Fibroblast of the aortic adventitia (primary cell): Measurements from ENCODE around the gene MAL. TPM values are rescaled to one million over a fixed set of nuclear protein-coding genes. Genes with fewer than 3 reads are reported as not detected.

Source experiments
- DNase-seq: peaks from one replicate; pipeline ENCODE4 v3.0.0-alpha.2; 2010; ENCODE audit warnings: low read depth
- H3K4me3 ChIP-seq: 2 replicates; pipeline ENCODE4 v1.5.1; 2011; ENCODE audit warnings: low read depth, mild to moderate bottlenecking, control low read depth, low read length, moderate library complexity
- total RNA-seq: library from RNA; depleted of rRNA; stranded (reverse); fragments of >200 nt; gene quantifications from 2 replicates; pipeline ENCODE4 v1.2.3, GENCODE V29; 2012; ENCODE audit warnings: low replicate concordance
- TF ChIP-seq, protein P1 (sequence below): IDR thresholded peaks from 2 replicates; pipeline ENCODE4 v1.5.1; 2011; ENCODE audit warnings: mild to moderate bottlenecking, low read length, control low read depth, inconsistent platforms; ENCODE audit not compliant: insufficient read depth

The MAL gene
- total RNA-seq, 1 donor: not detected

GRCh38 chr2:95019572-95019971 lies 5.9 kb upstream of the MAL start:
- TF ChIP-seq, protein P1, sequence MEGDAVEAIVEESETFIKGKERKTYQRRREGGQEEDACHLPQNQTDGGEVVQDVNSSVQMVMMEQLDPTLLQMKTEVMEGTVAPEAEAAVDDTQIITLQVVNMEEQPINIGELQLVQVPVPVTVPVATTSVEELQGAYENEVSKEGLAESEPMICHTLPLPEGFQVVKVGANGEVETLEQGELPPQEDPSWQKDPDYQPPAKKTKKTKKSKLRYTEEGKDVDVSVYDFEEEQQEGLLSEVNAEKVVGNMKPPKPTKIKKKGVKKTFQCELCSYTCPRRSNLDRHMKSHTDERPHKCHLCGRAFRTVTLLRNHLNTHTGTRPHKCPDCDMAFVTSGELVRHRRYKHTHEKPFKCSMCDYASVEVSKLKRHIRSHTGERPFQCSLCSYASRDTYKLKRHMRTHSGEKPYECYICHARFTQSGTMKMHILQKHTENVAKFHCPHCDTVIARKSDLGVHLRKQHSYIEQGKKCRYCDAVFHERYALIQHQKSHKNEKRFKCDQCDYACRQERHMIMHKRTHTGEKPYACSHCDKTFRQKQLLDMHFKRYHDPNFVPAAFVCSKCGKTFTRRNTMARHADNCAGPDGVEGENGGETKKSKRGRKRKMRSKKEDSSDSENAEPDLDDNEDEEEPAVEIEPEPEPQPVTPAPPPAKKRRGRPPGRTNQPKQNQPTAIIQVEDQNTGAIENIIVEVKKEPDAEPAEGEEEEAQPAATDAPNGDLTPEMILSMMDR: no peak
- DNase-seq: no peak
- no peak overlapping the region for H3K4me3 ChIP-seq

DNA sequence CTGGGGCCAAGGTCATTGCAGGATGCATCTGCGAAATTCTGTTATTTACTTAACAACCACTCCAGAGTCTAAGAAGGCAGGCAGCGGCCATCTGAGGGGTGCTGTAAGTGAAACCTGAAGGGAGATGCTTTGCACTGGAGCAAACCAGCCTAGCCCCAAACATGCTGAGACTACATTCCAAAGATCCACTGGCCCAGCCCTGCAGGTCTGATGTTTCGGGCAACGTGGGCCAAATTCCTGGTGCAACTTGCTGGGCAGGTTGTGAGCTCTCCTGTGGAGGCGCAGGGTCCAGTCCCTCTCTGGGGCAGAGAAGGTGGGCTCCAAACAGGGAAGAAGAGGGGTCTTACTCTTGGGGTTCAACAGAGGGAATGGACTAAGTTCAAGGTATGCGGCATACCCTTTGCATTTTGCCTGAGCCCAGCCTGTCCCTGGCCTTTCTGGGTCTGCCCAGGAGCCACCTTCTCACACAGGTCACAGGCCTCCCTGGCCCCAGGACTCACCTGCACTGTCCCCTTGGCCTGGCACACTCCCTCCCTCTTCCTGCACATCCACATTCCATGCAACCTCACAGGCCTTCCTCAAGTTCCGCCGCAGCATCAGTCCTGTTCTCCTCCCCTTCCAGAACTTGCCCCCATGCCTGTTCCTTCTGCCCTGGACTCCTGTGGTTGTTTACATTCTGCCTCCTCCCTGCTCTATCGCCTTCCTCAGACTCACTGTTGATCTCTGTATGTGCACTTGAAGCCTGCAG lies 5.1 kb upstream of the MAL start:
- no peak overlapping the region for H3K4me3 ChIP-seq
- TF ChIP-seq, protein P1: no peak

GRCh38 chr2:95021023-95021416 lies 4.5 kb upstream of the MAL start:
- DNase-seq: no peak
- TF ChIP-seq, protein P1: no peak
- H3K4me3 ChIP-seq: no peak overlapping the region

More for the DNA sequence above, 5.1 kb upstream of the MAL start:
- no peak for DNase-seq

GRCh38 chr2:95021847-95022246 lies 3.7 kb upstream of the MAL start:
- no peak overlapping the region for H3K4me3 ChIP-seq
- TF ChIP-seq, protein P1: no peak
- DNase-seq: no peak

DNA sequence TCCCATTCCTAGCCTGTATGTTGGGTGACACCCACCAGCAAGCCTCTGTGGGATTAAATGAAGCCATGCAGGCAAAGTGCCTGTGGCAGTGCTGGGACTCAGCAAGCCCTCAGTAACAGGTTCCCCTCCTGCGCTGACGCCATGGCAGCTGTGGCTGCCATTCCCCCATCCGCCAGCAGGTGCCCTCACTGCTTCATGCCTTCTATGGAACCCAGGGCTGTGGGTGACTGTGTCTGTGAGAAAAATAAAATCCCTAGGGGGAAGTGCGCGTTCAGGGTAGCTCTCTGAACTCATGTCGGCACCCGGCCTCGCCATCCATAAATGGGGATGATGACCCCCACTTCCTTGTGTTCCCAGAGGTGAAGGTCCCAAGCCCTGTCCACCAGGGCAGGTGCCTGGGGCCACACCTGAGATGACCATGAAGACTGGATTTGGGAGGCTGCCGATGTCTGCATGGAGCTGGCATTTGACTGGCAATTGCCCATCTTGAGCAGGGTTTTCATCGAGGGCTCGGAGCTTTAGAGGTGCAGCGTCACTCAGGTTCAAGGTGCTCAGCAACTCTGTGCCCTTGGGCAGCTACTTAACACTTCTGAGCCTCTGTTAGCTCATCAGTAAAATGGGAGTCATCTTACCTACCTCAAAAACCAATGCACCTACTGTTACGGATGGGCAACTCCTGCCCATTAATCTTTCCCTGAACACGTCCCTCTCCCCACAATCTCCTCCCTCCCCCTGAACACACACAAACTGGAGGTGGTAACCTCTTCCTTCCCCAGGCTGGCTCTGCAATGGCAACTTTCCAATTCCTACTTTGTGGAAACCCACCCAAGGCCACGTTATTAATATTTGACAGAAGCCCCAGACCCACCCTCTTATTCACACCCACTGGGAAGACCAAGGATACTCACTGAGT lies 2.9 kb upstream of the MAL start:
- DNase-seq: peak; percentile 52
- TF ChIP-seq, protein P1: peak; percentile 98

DNA sequence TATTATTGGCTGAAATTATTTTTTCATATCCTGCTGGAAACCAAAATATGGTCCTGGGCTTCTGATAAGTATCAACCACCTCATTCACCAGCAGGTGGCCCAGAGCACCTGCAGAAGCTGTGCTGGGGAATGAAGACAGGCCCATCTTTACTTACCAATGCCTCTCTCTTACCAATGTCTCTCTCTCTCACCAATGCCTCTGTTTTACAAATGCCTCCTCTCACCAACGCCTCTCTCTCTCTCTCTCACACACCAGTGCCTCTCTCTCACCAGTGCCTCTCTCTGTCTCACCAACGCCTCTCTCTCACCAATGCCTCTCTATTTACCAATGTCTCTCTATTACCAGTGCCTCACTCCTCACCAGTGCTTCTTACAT lies 2.3 kb upstream of the MAL start:
- DNase-seq: no peak
- TF ChIP-seq, protein P1: no peak

More for the DNA sequence above, 2.9 kb upstream of the MAL start:
- H3K4me3 ChIP-seq: no peak overlapping the region

More for the DNA sequence above, 2.3 kb upstream of the MAL start:
- no peak overlapping the region for H3K4me3 ChIP-seq
